Progenitor cell of endocrine pancreas (in vitro differentiated cells): ENCODE results near the gene GPI. TPM values are rescaled to one million over a fixed set of nuclear protein-coding genes. Genes with fewer than 3 reads are reported as not detected.

Experiments
- DNase-seq: peaks from one replicate; pipeline ENCODE4 v3.0.0; 2021; ENCODE audit warnings: low spot score; ENCODE audit not compliant: unreplicated experiment
- H3K27ac Mint-ChIP-seq: 2 replicates; pipeline ENCODE4 v1.8.0; 2021; ENCODE audit warnings: mild to moderate bottlenecking, moderate library complexity, mixed read lengths
- H3K27me3 Mint-ChIP-seq: 2 replicates; pipeline ENCODE4 v1.8.0; 2021; ENCODE audit warnings: mixed read lengths
- H3K36me3 Mint-ChIP-seq: 2 replicates; pipeline ENCODE4 v1.8.0; 2022; ENCODE audit warnings: mixed read lengths; ENCODE audit not compliant: insufficient read depth
- H3K4me1 Mint-ChIP-seq: 2 replicates; pipeline ENCODE4 v1.8.0; 2021; ENCODE audit warnings: low read depth, mixed read lengths
- H3K4me3 Mint-ChIP-seq: 2 replicates; pipeline ENCODE4 v1.8.0; 2021; ENCODE audit warnings: low read depth, mild to moderate bottlenecking, moderate library complexity, mixed read lengths
- H3K9me3 Mint-ChIP-seq: 2 replicates; pipeline ENCODE4 v1.8.0; 2021; ENCODE audit warnings: low read depth, mixed read lengths
- total RNA-seq: library from RNA; stranded (reverse); gene quantifications from 2 replicates; pipeline ENCODE4 v1.2.1, GENCODE V29; 2021
- TF ChIP-seq, protein P1 (sequence below): fragments of 200-600 bp; sonication (generic); IDR thresholded peaks from one replicate; pipeline ENCODE4 v1.5.0; 2021; ENCODE audit warnings: antibody characterized with exemption, mild to moderate bottlenecking; ENCODE audit not compliant: unreplicated experiment

Gene GPI
- total RNA-seq, 1 donor from 2014 or later: 147 TPM

GRCh38 chr19:34359140-34359953 is 5.6 kb upstream of the GPI start:
- Mint-ChIP-seq H3K9me3 (no peaks in the 10 kb centered on the region), H3K36me3 (peaks cover 5% of the 10 kb centered on the region), H3K27me3 (peaks cover 3% of the 10 kb centered on the region), H3K27ac (peak overlapping the region; percentile 98), H3K4me3 (peak overlapping the region; percentile 83), H3K4me1 (peaks cover 11% of the 10 kb centered on the region)
- TF ChIP-seq, protein P1, sequence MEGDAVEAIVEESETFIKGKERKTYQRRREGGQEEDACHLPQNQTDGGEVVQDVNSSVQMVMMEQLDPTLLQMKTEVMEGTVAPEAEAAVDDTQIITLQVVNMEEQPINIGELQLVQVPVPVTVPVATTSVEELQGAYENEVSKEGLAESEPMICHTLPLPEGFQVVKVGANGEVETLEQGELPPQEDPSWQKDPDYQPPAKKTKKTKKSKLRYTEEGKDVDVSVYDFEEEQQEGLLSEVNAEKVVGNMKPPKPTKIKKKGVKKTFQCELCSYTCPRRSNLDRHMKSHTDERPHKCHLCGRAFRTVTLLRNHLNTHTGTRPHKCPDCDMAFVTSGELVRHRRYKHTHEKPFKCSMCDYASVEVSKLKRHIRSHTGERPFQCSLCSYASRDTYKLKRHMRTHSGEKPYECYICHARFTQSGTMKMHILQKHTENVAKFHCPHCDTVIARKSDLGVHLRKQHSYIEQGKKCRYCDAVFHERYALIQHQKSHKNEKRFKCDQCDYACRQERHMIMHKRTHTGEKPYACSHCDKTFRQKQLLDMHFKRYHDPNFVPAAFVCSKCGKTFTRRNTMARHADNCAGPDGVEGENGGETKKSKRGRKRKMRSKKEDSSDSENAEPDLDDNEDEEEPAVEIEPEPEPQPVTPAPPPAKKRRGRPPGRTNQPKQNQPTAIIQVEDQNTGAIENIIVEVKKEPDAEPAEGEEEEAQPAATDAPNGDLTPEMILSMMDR: peak; percentile 71
- peak; percentile 97 for DNase-seq

DNA sequence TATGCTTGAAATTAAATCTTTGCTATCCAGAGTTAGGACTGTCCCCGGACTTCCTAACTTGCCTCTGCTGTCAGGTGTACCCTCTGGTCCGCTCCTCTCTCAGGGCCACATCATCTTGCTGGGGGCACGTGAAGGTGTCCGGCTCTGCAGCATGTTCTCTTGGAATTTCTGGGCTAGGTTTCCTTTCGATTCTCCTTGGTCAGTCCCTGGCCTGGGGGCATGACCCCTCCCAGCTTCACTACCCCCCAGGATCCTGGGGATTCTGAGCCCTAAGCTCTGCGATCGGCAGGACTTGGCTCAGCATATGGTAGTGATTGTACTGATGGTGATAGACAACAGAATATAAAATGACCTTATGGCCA is 5.1 kb upstream of the GPI start:
- Mint-ChIP-seq H3K4me1 (peaks cover 15% of the 10 kb centered on the region), H3K27ac (peak overlapping the region; percentile 98), H3K9me3 (no peaks in the 10 kb centered on the region), H3K36me3 (peaks cover 2% of the 10 kb centered on the region), H3K27me3 (peaks cover 3% of the 10 kb centered on the region), H3K4me3 (peak overlapping the region; percentile 83)
- DNase-seq: no peak
- TF ChIP-seq, protein P1: no peak

- TF ChIP-seq, protein P1: no peak
- peak overlapping the region; percentile 98 for H3K27ac Mint-ChIP-seq
- H3K27me3 Mint-ChIP-seq: peaks cover 3% of the 10 kb centered on the region
- peaks cover 15% of the 10 kb centered on the region for H3K4me1 Mint-ChIP-seq
- peak overlapping the region; percentile 83 for H3K4me3 Mint-ChIP-seq
- no peaks in the 10 kb centered on the region for H3K9me3 Mint-ChIP-seq
- no peak for DNase-seq
- no peaks in the 10 kb centered on the region for H3K36me3 Mint-ChIP-seq
Measured at GRCh38 chr19:34360354-34360909, 4.6 kb upstream of the GPI start.

- peaks cover 3% of the 10 kb centered on the region for H3K27me3 Mint-ChIP-seq
- peak overlapping the region; percentile 8 for H3K27ac Mint-ChIP-seq
- H3K9me3 Mint-ChIP-seq: no peaks in the 10 kb centered on the region
- no peak for DNase-seq
- TF ChIP-seq, protein P1: no peak
- peaks cover 22% of the 10 kb centered on the region for H3K4me1 Mint-ChIP-seq
- peaks cover 4% of the 10 kb centered on the region for H3K36me3 Mint-ChIP-seq
- H3K4me3 Mint-ChIP-seq: peak overlapping the region; percentile 36
Measured at GRCh38 chr19:34362679-34363069, 2.3 kb upstream of the GPI start.

GRCh38 chr19:34363094-34363493 is 1.9 kb upstream of the GPI start:
- TF ChIP-seq, protein P1: no peak
- DNase-seq: no peak
- H3K27ac Mint-ChIP-seq: peak overlapping the region; percentile 62
- H3K4me1 Mint-ChIP-seq: peaks cover 22% of the 10 kb centered on the region
- peak overlapping the region; percentile 36 for H3K4me3 Mint-ChIP-seq
- H3K27me3 Mint-ChIP-seq: peaks cover 3% of the 10 kb centered on the region
- H3K36me3 Mint-ChIP-seq: peaks cover 4% of the 10 kb centered on the region
- no peaks in the 10 kb centered on the region for H3K9me3 Mint-ChIP-seq
